Mesothelial cell of epicardium (in vitro differentiated cells): ENCODE data around the gene KLRG1. TPM values are rescaled to one million over a fixed set of nuclear protein-coding genes. Genes with fewer than 3 reads are reported as not detected.

Experiments
- DNase-seq, 2 experiments: peaks; one replicate each; pipeline ENCODE4 v3.0.0; 2021; ENCODE audit warnings: low spot score in 2 of 2; ENCODE audit not compliant: unreplicated experiment in 2 of 2
- H3K27ac Mint-ChIP-seq: 2 replicates; pipeline ENCODE4 v1.8.0; 2021; ENCODE audit warnings: mixed read lengths
- H3K27me3 Mint-ChIP-seq: 2 replicates; pipeline ENCODE4 v1.8.0; 2021; ENCODE audit warnings: low read depth, mixed read lengths
- H3K36me3 Mint-ChIP-seq: 2 replicates; pipeline ENCODE4 v1.8.0; 2021; ENCODE audit warnings: mixed read lengths
- H3K4me1 Mint-ChIP-seq: 2 replicates; pipeline ENCODE4 v1.8.0; 2021; ENCODE audit warnings: mixed read lengths
- H3K4me3 Mint-ChIP-seq: 2 replicates; pipeline ENCODE4 v1.8.0; 2021; ENCODE audit warnings: mild to moderate bottlenecking, moderate library complexity, mixed read lengths
- H3K9me3 Mint-ChIP-seq: 2 replicates; pipeline ENCODE4 v1.8.0; 2021; ENCODE audit warnings: mixed read lengths
- CTCF ChIP-seq: fragments of 200-600 bp; sonication (generic); IDR thresholded peaks from one replicate; pipeline ENCODE4 v1.5.0; 2021; ENCODE audit warnings: antibody characterized with exemption; ENCODE audit not compliant: unreplicated experiment
- total RNA-seq: library from RNA; stranded (reverse); gene quantifications from 3 replicates; pipeline ENCODE4 v1.2.1, GENCODE V29; 2021

KLRG1 gene
- total RNA-seq, 1 donor from 2014 or later, result 2.0 TPM

DNA sequence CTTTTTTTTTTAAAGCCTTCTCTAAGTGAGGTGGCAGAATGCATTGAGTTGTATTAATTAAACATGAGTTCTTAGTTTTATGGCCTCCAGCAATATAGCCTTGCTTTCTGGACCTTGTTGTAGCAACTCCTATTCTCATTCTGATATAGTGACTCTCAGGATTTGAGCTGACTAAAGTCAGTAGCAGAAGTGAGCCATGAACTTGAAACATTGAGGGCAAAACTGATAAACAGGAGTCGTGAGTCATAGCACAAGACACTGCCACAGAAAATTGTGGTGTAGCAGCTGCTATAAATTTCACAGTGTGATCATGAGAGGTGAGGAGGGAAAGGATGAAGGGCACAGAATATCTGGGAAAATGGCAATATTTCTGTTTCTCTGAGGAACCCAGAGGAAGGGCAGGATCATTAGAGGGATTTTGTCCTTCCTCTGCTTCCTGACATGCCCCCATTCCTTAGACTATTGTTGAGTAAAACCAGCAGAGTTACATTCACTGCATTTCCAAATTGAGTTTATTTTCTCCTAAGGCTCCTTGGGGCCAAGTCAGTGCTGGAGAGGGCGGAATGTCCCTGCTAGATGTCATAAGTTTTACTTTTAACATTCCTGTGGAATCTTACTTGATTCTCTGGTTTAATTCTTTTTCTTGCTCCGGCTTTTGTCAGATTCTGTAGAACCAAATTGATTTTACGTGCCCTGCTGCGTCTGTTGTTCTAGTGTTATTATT lies 7.5 kb downstream of the KLRG1 start:
- DNase-seq, result no peak
- no peaks in the 10 kb centered on the region for H3K9me3 Mint-ChIP-seq
- peaks cover 2% of the 10 kb centered on the region for H3K4me1 Mint-ChIP-seq
- no peaks in the 10 kb centered on the region for H3K36me3 Mint-ChIP-seq
- peak overlapping the region; percentile 14 for H3K27ac Mint-ChIP-seq
- no peak overlapping the region for H3K4me3 Mint-ChIP-seq
- TF ChIP-seq CTCF, result no peak
- H3K27me3 Mint-ChIP-seq, result no peaks in the 10 kb centered on the region

DNA sequence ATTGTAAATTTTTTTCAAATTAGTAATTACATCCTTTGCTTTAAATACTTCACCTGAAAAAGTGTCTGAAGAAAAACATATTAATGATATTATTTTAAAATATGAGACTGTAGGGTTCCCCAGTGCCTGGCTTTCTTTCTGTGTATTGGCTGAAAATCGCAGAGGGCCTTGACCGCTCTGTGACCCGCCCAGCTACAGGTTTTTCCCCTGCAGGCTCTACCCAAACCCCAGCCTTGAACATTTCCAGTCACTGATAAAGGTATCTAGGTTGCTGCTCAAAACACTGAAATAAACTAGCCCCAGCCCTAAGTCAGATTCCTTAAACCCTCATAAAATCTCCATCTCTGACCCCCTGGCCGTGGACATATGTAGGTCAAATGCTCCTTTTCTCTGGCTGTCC lies 11.9 kb downstream of the KLRG1 start:
- TF ChIP-seq CTCF, result no peak
- H3K4me1 Mint-ChIP-seq, result peaks cover 2% of the 10 kb centered on the region
- no peak overlapping the region for H3K4me3 Mint-ChIP-seq
- H3K27me3 Mint-ChIP-seq, result no peaks in the 10 kb centered on the region
- no peaks in the 10 kb centered on the region for H3K36me3 Mint-ChIP-seq
- no peak for DNase-seq
- no peaks in the 10 kb centered on the region for H3K9me3 Mint-ChIP-seq
- no peak overlapping the region for H3K27ac Mint-ChIP-seq

DNA sequence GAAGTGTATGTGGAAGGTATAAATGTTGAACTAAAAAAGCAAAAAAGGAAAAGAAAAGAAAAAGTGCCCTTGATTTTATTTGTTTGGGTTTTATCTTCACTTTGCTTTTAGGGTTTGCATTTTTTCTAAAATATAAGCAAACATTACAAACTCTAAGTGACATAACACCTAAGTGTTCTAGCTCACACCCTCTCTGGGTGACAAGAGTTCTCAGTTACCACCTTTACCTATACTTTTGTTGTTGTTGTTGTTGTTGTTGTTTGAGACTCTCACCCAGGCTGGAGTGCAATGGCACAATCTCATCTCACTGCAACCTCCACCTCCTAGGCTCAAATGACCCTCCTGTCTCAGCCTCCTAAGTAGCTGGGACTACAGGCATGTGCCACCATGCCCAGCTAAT lies 13.0 kb downstream of the KLRG1 start:
- H3K4me1 Mint-ChIP-seq, result no peaks in the 10 kb centered on the region
- no peaks in the 10 kb centered on the region for H3K36me3 Mint-ChIP-seq
- no peaks in the 10 kb centered on the region for H3K27me3 Mint-ChIP-seq
- DNase-seq, result no peak
- no peak for TF ChIP-seq CTCF
- H3K9me3 Mint-ChIP-seq, result no peaks in the 10 kb centered on the region
- H3K27ac Mint-ChIP-seq, result no peak overlapping the region
- H3K4me3 Mint-ChIP-seq, result no peak overlapping the region

DNA sequence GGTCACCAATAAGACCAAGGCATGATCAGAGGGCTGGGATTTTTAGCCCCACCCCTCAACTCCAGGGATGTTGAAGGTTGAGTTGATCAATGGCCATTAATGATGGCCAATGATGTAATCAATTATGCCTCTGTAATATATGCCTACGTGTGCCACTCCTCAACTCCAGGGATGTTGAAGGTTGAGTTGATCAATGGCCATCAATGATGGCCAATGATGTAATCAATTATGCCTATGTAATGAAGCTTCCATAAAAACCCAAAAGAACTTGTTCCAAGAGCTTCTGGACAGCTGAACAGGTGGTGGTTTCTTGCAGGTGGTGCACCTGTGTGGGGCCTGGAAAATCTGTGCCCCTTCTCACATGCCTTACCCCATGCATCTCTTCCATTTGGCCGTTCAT lies 33.2 kb downstream of the KLRG1 start:
- no peaks in the 10 kb centered on the region for H3K4me1 Mint-ChIP-seq
- H3K27me3 Mint-ChIP-seq, result no peaks in the 10 kb centered on the region
- no peak for TF ChIP-seq CTCF
- no peak overlapping the region for H3K4me3 Mint-ChIP-seq
- DNase-seq, result no peak
- no peak overlapping the region for H3K27ac Mint-ChIP-seq
- H3K9me3 Mint-ChIP-seq, result peaks cover 12% of the 10 kb centered on the region
- H3K36me3 Mint-ChIP-seq, result no peaks in the 10 kb centered on the region

DNA sequence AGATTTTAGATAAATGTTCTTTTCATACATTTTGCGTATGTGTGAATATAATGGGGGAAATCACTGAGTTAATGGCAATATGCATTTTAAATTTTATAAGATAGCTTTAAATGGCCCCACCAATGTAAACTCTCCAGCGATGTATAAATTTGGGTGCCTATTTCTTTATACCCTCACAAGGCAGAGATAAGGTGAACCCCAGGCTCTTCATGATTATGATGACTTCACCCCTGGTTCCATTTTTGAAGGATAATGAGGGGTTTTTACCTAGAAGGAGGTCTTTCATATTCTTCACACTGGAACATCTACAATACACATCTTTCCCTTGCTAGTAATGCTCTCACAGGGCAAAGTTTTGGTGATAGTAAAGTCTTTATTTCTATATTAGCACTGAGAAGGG lies 35.2 kb downstream of the KLRG1 start:
- no peak for TF ChIP-seq CTCF
- H3K36me3 Mint-ChIP-seq, result no peaks in the 10 kb centered on the region

More for the DNA sequence above, 35.2 kb downstream of the KLRG1 start:
- H3K27ac Mint-ChIP-seq, result no peak overlapping the region
- H3K4me1 Mint-ChIP-seq, result no peaks in the 10 kb centered on the region
- H3K27me3 Mint-ChIP-seq, result no peaks in the 10 kb centered on the region
- no peak for DNase-seq
- peaks cover 3% of the 10 kb centered on the region for H3K9me3 Mint-ChIP-seq
- H3K4me3 Mint-ChIP-seq, result no peak overlapping the region
